Keratinocyte (primary cell): ENCODE measurements around the gene TNRC6A.

ENCODE experiments used
- EZH2 ChIP-seq: IDR thresholded peaks from one replicate; pipeline ENCODE4 v1.6.1; 2012; ENCODE audit warnings: inconsistent platforms, mild to moderate bottlenecking, low read length, moderate library complexity
- TF ChIP-seq, protein P1 (sequence below), 3 experiments: IDR thresholded peaks in 1 of 3; conservative IDR thresholded peaks in 1 of 3; optimal IDR thresholded peaks in 1 of 3; 2 replicates in 2 of 3; 3 replicates in 1 of 3; pipeline versions ENCODE3 to v1.5.1; 2011; ENCODE audit warnings: low read length in 3 of 3, mild to moderate bottlenecking in 3 of 3, moderate library complexity in 2 of 3, control low read depth in 1 of 3, inconsistent platforms in 1 of 3; ENCODE audit not compliant: insufficient read depth in 2 of 3; ENCODE audit errors: extremely low read depth in 1 of 3

DNA sequence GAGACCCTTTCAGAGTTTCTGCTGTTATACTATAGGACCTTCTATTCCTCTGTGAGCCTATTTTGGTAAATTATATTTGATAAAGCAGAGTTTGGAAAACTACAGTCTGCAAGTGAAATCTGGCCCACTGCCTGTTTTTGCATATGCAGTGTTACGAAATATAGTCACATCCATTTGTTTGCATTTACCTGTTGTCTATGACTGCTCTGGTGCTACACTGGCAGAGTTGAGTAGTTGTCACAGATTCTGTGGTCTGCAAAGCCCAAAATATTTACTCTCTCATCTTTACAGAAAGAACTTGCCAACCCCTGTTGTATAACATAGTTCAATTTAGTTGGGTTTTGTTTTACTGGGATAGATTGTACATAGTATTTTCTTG lies 42.3 kb downstream of the TNRC6A start:
- TF ChIP-seq, protein P1, sequence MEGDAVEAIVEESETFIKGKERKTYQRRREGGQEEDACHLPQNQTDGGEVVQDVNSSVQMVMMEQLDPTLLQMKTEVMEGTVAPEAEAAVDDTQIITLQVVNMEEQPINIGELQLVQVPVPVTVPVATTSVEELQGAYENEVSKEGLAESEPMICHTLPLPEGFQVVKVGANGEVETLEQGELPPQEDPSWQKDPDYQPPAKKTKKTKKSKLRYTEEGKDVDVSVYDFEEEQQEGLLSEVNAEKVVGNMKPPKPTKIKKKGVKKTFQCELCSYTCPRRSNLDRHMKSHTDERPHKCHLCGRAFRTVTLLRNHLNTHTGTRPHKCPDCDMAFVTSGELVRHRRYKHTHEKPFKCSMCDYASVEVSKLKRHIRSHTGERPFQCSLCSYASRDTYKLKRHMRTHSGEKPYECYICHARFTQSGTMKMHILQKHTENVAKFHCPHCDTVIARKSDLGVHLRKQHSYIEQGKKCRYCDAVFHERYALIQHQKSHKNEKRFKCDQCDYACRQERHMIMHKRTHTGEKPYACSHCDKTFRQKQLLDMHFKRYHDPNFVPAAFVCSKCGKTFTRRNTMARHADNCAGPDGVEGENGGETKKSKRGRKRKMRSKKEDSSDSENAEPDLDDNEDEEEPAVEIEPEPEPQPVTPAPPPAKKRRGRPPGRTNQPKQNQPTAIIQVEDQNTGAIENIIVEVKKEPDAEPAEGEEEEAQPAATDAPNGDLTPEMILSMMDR (optimal IDR thresholded peaks at IDR 0.05 in 1 of 3, IDR thresholded peaks at IDR 0.05 in 1 of 3, conservative IDR thresholded peaks at IDR 0.05 in 1 of 3; ENCODE audit: extremely low read depth in 1 of 3, insufficient read depth in 2 of 3, low read length in 3 of 3), result no peak
- TF ChIP-seq EZH2, result no peak
